C4-2B (cell line): ENCODE measurements around the gene NKD1.

Source experiments
- H3K27ac ChIP-seq: fragments of 450-650 bp; 2 replicates; pipeline ENCODE4 v1.5.1; 2017
- ZFX ChIP-seq: fragments of 450-650 bp; IDR thresholded peaks from 2 replicates; pipeline ENCODE4 v1.6.1; 2017
- TF ChIP-seq, protein P1 (sequence below): fragments of 450-650 bp; conservative IDR thresholded peaks from 2 replicates; pipeline ENCODE4 v1.5.1; 2017; ENCODE audit warnings: mild to moderate bottlenecking

The NKD1 gene

DNA sequence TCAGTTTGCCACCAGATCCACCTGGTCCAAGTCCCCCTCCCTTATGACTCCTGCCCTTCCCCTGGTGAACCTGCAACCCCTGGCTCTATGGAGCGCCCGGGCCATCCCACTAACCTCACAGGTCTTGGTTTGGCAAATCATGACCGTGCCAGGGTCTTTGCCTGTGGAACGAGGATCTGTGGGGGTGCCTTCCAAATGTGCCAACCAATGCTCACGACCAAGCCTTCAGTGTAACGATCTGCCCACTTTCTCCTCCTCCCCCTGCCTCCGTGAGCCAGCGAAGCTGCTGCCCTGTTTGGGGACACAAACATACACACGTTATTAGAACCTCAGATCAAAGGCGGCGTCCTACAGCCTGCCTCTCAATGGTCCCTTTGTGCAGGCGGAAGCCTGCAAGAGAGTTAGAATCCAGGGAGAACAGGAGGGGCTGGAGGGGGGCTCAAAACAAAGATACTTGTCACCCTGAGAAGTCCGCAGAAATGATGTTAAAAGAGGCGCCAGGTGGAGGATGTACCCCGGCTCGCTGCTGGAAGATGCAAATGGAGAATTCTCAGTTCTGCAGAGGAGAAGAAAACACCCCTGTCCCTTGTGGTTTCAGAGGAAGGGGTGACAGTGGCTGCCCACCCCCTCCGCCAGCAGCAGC, 9.0 kb upstream of the NKD1 start:
- no peak for TF ChIP-seq ZFX
- TF ChIP-seq, protein P1, sequence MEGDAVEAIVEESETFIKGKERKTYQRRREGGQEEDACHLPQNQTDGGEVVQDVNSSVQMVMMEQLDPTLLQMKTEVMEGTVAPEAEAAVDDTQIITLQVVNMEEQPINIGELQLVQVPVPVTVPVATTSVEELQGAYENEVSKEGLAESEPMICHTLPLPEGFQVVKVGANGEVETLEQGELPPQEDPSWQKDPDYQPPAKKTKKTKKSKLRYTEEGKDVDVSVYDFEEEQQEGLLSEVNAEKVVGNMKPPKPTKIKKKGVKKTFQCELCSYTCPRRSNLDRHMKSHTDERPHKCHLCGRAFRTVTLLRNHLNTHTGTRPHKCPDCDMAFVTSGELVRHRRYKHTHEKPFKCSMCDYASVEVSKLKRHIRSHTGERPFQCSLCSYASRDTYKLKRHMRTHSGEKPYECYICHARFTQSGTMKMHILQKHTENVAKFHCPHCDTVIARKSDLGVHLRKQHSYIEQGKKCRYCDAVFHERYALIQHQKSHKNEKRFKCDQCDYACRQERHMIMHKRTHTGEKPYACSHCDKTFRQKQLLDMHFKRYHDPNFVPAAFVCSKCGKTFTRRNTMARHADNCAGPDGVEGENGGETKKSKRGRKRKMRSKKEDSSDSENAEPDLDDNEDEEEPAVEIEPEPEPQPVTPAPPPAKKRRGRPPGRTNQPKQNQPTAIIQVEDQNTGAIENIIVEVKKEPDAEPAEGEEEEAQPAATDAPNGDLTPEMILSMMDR = no peak
- H3K27ac ChIP-seq = no peak overlapping the region

DNA sequence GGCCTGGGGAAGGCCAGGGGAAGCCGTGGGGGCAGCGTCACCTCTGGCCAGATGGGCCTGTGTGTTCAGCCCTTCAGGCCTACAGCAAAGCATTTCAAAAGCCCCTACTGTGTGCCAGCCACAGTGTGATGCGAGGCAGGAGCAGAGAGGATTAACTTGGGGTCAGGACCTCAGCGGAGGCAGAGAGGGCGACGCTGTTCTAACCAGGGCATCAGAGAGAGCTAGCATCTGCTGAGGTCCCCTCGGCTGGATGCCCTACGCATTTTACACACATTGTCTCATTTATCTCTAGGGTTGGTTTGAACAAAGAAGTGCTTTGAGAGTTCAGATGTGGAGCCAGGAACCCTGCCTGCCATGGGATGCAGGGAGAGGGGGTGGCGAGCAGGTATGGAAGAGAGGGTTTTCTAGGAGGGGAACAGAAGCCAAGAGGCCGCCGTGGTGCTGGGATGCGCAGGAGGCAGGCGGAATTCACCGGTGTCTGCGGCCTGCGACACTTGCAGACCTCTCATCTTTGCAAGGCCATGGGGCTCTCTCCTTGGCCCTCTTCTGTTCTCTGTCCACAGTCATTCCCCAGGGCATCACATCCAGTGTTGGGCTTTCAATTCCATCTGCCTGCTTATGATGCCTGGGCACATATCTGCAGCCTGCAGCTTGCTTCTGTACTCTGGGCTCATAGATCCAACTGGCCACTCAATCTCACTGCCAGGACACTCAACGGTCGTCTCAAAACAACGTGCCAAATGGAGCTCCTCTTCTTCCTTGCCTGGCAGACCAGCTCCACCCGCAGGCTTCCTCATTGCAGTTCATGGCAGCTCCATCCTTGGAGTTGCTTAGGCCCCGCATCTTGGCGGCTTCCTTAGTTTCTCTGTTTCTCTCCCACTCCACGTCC, 8.1 kb upstream of the NKD1 start:
- no peak overlapping the region for H3K27ac ChIP-seq
- TF ChIP-seq, protein P1 = no peak
- no peak for TF ChIP-seq ZFX

DNA sequence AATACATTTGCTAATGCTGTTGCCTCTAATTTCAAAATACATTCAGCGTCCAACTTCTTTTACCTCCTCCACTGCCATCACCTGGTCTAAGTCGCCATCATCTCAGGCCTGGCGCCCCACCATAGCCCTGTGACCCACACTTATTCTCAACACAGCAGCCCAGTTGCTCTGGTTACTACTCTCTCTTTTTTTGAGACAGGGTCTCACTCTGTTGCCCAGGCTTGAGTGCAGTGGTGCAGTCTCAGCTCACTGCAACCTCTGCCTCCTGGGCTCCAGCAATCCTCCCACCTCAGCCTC, 7.5 kb upstream of the NKD1 start:
- no peak for TF ChIP-seq ZFX
- TF ChIP-seq, protein P1 = no peak
- no peak overlapping the region for H3K27ac ChIP-seq

DNA sequence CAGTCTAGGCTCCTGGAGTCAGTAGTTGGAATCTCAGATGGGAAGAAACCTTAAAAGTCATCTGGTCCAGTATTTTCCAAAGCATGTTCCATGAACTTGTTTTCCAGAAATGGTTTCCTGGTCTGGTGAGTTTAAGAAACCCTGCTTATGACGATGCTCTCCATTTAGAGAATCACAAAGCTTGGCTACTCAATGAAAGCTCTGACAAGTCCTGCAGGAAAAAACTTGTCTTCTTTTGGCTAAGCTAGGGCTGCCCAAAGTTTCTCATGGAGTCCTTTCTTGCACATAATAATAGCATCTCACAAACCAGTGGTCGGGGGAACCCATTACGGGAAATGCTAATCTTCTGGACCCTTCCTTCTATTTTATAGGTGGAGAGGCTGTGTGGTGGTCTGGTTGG, 5.5 kb upstream of the NKD1 start:
- no peak for TF ChIP-seq ZFX
- TF ChIP-seq, protein P1 = no peak
- no peak overlapping the region for H3K27ac ChIP-seq

DNA sequence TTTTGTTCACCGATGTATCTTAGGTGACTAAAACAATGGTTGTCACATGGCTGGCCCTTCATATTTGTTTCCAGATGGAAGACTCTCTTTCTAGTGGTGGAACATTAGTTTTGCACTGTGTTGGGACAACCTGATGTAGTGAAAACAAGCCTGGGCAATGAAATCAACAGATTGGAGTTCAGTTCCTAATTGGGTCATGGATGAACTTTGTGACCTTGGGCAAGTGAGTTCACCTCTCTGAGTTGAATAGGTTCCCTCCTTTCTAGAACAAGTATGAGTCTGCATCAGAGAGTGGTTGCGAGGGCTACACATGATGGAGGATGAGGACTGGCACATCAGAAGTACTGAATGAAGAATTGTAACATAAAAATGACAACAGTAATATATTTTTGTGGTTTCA, 2.1 kb upstream of the NKD1 start:
- no peak overlapping the region for H3K27ac ChIP-seq
- no peak for TF ChIP-seq ZFX
- TF ChIP-seq, protein P1 = no peak

DNA sequence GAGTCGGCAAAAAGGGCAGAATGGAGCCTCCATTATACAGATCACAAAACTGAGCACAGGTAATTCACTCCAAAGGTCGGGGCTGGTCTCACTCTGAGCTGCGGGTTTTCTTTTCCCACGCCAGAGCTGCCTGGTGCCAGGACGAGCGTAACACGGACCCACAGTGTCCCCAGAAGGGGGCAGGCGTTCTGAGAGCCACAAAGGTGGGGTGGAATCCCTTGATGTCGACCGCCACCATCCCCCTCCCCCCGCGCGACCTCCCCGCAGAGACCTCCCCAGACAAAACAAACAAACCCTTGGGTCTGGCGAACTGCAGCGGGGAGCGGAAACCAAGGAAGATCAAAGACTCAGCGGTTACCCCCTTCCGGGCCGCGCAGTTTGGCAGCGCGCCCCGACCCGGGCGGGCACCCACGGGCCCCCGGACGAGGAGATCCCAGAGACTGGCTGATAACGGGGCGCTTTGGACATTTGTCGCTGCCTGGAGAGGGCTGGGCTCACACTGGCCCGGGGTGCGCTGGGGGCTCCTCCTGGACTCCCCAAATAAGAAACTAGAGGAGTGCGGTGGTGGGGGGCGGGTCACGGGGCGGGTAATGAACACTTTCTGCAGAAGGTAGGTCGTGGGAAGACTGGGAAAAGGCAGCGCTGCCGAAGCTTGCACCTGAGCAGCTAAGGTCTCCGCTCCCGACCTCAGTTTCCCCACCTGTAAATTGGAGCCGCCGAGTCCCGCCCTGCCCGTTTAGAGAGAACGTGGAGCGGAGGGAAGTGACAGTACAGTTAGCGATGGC, 664 bp upstream of the NKD1 start:
- TF ChIP-seq, protein P1 = no peak
- TF ChIP-seq ZFX = no peak
- no peak overlapping the region for H3K27ac ChIP-seq
